Astrocyte (in vitro differentiated cells and primary cell): ENCODE data around the gene RAP1A. TPM values are rescaled to one million over a fixed set of nuclear protein-coding genes. Genes with fewer than 3 reads are reported as not detected.

Source experiments
- DNase-seq: peaks from one replicate; pipeline ENCODE4 v3.0.0-alpha.2; 2010; ENCODE audit warnings: low read depth
- FAIRE-seq: peaks from 2 replicates; lab custom pipeline; 2011; peaks lifted over from hg19 to GRCh38; lab: Jason Lieb, UNC
- H2AFZ ChIP-seq: 2 replicates; pipeline ENCODE4 v1.6.0; 2012; ENCODE audit warnings: low read depth, low read length, inconsistent platforms
- H3K27ac ChIP-seq: 2 replicates; pipeline ENCODE4 v1.5.1; 2011; ENCODE audit warnings: low read depth, low read length, inconsistent platforms
- H3K27me3 ChIP-seq: 2 replicates; pipeline ENCODE4 v1.6.0; 2011; ENCODE audit warnings: low read length, inconsistent platforms; ENCODE audit not compliant: insufficient read depth
- H3K36me3 ChIP-seq: 2 replicates; pipeline ENCODE4 v1.5.1; 2011; ENCODE audit warnings: low read length, inconsistent platforms; ENCODE audit not compliant: insufficient read depth
- H3K4me1 ChIP-seq: 2 replicates; pipeline ENCODE4 v1.5.1; 2011; ENCODE audit warnings: low read length, inconsistent platforms; ENCODE audit not compliant: insufficient read depth
- H3K4me2 ChIP-seq: 2 replicates; pipeline ENCODE4 v1.6.0; 2012; ENCODE audit warnings: low read length, inconsistent platforms
- H3K4me3 ChIP-seq: 2 replicates; pipeline ENCODE4 v1.5.1; 2011; ENCODE audit warnings: low read depth, mild to moderate bottlenecking, low read length, inconsistent platforms; ENCODE audit not compliant: insufficient read depth
- H3K79me2 ChIP-seq: 2 replicates; pipeline ENCODE4 v1.6.0; 2012; ENCODE audit warnings: mild to moderate bottlenecking, low read length, inconsistent platforms; ENCODE audit not compliant: insufficient read depth
- H3K9ac ChIP-seq: 2 replicates; pipeline ENCODE4 v1.6.0; 2012; ENCODE audit warnings: mild to moderate bottlenecking, low read length, inconsistent platforms
- H3K9me3 ChIP-seq: 2 replicates; pipeline ENCODE4 v1.5.1; 2012; ENCODE audit warnings: low read depth, mild to moderate bottlenecking, low read length, inconsistent platforms; ENCODE audit not compliant: insufficient read depth
- H4K20me1 ChIP-seq: 2 replicates; pipeline ENCODE4 v1.6.0; 2012; ENCODE audit warnings: low read length, inconsistent platforms; ENCODE audit not compliant: insufficient read depth
- H3K27ac Mint-ChIP-seq: one replicate; pipeline ENCODE4 v1.8.0; 2021; ENCODE audit warnings: mild to moderate bottlenecking, mixed read lengths; ENCODE audit not compliant: unreplicated experiment
- H3K27me3 Mint-ChIP-seq: one replicate; pipeline ENCODE4 v1.8.0; 2021; ENCODE audit warnings: low read depth, mixed read lengths; ENCODE audit not compliant: unreplicated experiment
- H3K36me3 Mint-ChIP-seq: one replicate; pipeline ENCODE4 v1.8.0; 2021; ENCODE audit warnings: low read depth, mixed read lengths; ENCODE audit not compliant: unreplicated experiment
- H3K4me1 Mint-ChIP-seq: one replicate; pipeline ENCODE4 v1.8.0; 2021; ENCODE audit warnings: low read depth, mixed read lengths; ENCODE audit not compliant: unreplicated experiment
- H3K4me3 Mint-ChIP-seq: one replicate; pipeline ENCODE4 v1.8.0; 2021; ENCODE audit warnings: mild to moderate bottlenecking, moderate library complexity, mixed read lengths; ENCODE audit not compliant: unreplicated experiment
- H3K9me3 Mint-ChIP-seq: one replicate; pipeline ENCODE4 v1.8.0; 2021; ENCODE audit warnings: mild to moderate bottlenecking, mixed read lengths; ENCODE audit not compliant: unreplicated experiment
- EZH2 ChIP-seq: IDR thresholded peaks from 2 replicates; pipeline ENCODE4 v1.6.1; 2012; ENCODE audit warnings: mild to moderate bottlenecking, low read length, inconsistent platforms; ENCODE audit not compliant: insufficient read depth
- total RNA-seq: library from RNA; stranded (reverse); gene quantifications from 2 replicates; pipeline ENCODE4 v1.2.1, GENCODE V29; 2021
- TF ChIP-seq, protein P1 (sequence below): IDR thresholded peaks from 2 replicates; pipeline ENCODE4 v1.5.1; 2011; ENCODE audit warnings: low read depth, mild to moderate bottlenecking, inconsistent platforms, low read length, moderate library complexity; ENCODE audit not compliant: insufficient read depth

RAP1A gene
- total RNA-seq, 1 donor from 2014 or later: 66.6 TPM

DNA sequence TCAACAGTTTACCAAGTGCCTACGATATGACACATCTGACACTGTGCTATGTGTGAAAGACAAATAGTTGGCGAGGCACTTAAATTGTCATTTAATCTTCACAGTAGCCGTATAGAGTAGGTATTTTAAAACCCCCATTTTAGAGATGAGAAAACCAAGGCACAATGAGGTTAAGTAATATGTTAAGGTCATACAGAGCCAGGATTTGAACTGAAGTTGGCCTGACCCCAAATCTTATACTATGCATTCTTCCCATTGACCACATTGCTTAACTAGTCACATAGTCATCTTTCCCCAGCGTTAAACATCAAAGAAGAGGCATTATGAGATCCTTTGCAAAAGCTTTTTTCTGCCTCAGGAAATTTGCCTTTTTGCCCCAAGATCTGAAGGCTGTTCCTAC lies 115.7 kb downstream of the RAP1A start:
- Mint-ChIP-seq H3K27ac (no peak overlapping the region), H3K9me3 (no peaks in the 10 kb centered on the region), H3K4me1 (peaks cover 14% of the 10 kb centered on the region), H3K36me3 (peaks cover 8% of the 10 kb centered on the region), H3K27me3 (peaks cover 2% of the 10 kb centered on the region), H3K4me3 (no peak overlapping the region)
- no peak overlapping the region for H3K9ac ChIP-seq
- H3K79me2 ChIP-seq: no peaks in the 10 kb centered on the region
- peaks cover 19% of the 10 kb centered on the region for H4K20me1 ChIP-seq
- H3K4me3 ChIP-seq: no peak overlapping the region
- DNase-seq: no peak
- peaks cover 38% of the 10 kb centered on the region for H3K4me1 ChIP-seq
- no peak for FAIRE-seq
- no peaks in the 10 kb centered on the region for H3K9me3 ChIP-seq
- H3K4me2 ChIP-seq: no peak overlapping the region
- H3K27ac ChIP-seq: no peak overlapping the region
- TF ChIP-seq EZH2: no peak
- no peak overlapping the region for H2AFZ ChIP-seq
- no peaks in the 10 kb centered on the region for H3K27me3 ChIP-seq
- no peaks in the 10 kb centered on the region for H3K36me3 ChIP-seq

- Histone ChIP-seq H3K27me3 (no peaks in the 10 kb centered on the region), H3K4me3 (no peak overlapping the region), H3K9me3 (no peaks in the 10 kb centered on the region), H3K4me1 (peaks cover 40% of the 10 kb centered on the region), H3K79me2 (no peaks in the 10 kb centered on the region), H3K4me2 (no peak overlapping the region), H2AFZ (no peak overlapping the region), H3K36me3 (no peaks in the 10 kb centered on the region), H4K20me1 (peaks cover 16% of the 10 kb centered on the region), H3K27ac (no peak overlapping the region), H3K9ac (no peak overlapping the region)
- no peaks in the 10 kb centered on the region for H3K9me3 Mint-ChIP-seq
- TF ChIP-seq, protein P1, sequence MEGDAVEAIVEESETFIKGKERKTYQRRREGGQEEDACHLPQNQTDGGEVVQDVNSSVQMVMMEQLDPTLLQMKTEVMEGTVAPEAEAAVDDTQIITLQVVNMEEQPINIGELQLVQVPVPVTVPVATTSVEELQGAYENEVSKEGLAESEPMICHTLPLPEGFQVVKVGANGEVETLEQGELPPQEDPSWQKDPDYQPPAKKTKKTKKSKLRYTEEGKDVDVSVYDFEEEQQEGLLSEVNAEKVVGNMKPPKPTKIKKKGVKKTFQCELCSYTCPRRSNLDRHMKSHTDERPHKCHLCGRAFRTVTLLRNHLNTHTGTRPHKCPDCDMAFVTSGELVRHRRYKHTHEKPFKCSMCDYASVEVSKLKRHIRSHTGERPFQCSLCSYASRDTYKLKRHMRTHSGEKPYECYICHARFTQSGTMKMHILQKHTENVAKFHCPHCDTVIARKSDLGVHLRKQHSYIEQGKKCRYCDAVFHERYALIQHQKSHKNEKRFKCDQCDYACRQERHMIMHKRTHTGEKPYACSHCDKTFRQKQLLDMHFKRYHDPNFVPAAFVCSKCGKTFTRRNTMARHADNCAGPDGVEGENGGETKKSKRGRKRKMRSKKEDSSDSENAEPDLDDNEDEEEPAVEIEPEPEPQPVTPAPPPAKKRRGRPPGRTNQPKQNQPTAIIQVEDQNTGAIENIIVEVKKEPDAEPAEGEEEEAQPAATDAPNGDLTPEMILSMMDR: no peak
- no peak for TF ChIP-seq EZH2
- peaks cover 12% of the 10 kb centered on the region for H3K4me1 Mint-ChIP-seq
- no peak overlapping the region for H3K27ac Mint-ChIP-seq
- FAIRE-seq (no peak), DNase-seq (no peak)
- no peak overlapping the region for H3K4me3 Mint-ChIP-seq
- peaks cover 7% of the 10 kb centered on the region for H3K36me3 Mint-ChIP-seq
- peaks cover 2% of the 10 kb centered on the region for H3K27me3 Mint-ChIP-seq
These were observed 116.4 kb downstream of the RAP1A start for GRCh38 chr1:111735858-111736544.

GRCh38 chr1:111736548-111737215 lies 117.1 kb downstream of the RAP1A start:
- no peak overlapping the region for H3K27ac Mint-ChIP-seq
- H3K27ac ChIP-seq: no peak overlapping the region
- H3K36me3 Mint-ChIP-seq: peaks cover 7% of the 10 kb centered on the region
- TF ChIP-seq, protein P1: no peak
- no peak for TF ChIP-seq EZH2
- peaks cover 40% of the 10 kb centered on the region for H3K4me1 ChIP-seq
- peak overlapping the region; percentile 96 for H3K4me2 ChIP-seq
- H3K27me3 Mint-ChIP-seq: peaks cover 4% of the 10 kb centered on the region
- H2AFZ ChIP-seq: no peak overlapping the region
- DNase-seq (no peak), FAIRE-seq (no peak)
- H3K9me3 Mint-ChIP-seq: no peaks in the 10 kb centered on the region
- H3K9ac ChIP-seq: no peak overlapping the region
- H3K36me3 ChIP-seq: no peaks in the 10 kb centered on the region
- H3K4me3 ChIP-seq: no peak overlapping the region
- peaks cover 12% of the 10 kb centered on the region for H3K4me1 Mint-ChIP-seq
- no peaks in the 10 kb centered on the region for H3K9me3 ChIP-seq
- no peak overlapping the region for H3K4me3 Mint-ChIP-seq
- no peaks in the 10 kb centered on the region for H3K79me2 ChIP-seq
- H4K20me1 ChIP-seq: peaks cover 16% of the 10 kb centered on the region
- no peaks in the 10 kb centered on the region for H3K27me3 ChIP-seq
